Neural progenitor cell (in vitro differentiated cells): ENCODE data around the gene LY6G6D.

Source experiments
- CTCF ChIP-seq: fragments of 200-600 bp; sonication (generic); IDR thresholded peaks from 2 replicates; pipeline ENCODE4 v1.5.1; 2017; ENCODE audit warnings: antibody characterized with exemption, mild to moderate bottlenecking
- EZH2phosphoT487 ChIP-seq: fragments of 200-600 bp; sonication (generic); IDR thresholded peaks from 2 replicates; pipeline ENCODE4 v1.6.1; 2017; ENCODE audit warnings: antibody characterized with exemption

GRCh38 chr6:31722173-31722572 is 7.0 kb downstream of the LY6G6D start:
- TF ChIP-seq CTCF (no peak), EZH2phosphoT487 (no peak)
